ENCODE results near the gene TRMU. TPM values are rescaled to one million over a fixed set of nuclear protein-coding genes. Genes with fewer than 3 reads are reported as not detected.

The TRMU gene
- total and polyA plus RNA-seq, 4 donors, result 14.3 to 34.4 (median 18.6) TPM

- 92% methylated on average over 35 of the region's 35 CpGs for WGBS
- Histone ChIP-seq H3K9me3 (ENCODE audit: control insufficient read depth in 4 of 4, low read length in 3 of 4) (no peaks in the 10 kb centered on the region), H3K27ac (ENCODE audit: low read depth in 1 of 2, low read length in 2 of 2) (no peak overlapping the region), H3K36me3 (ENCODE audit: control insufficient read depth in 4 of 4, insufficient read depth in 3 of 4, low read depth in 1 of 4, low read length in 3 of 4) (peaks cover 0 to 9% (median 3%) of the 10 kb centered on the region in 4 donors), H3K4me3 (ENCODE audit: low read depth in 1 of 3, low read length in 3 of 3) (no peak overlapping the region), H3K9ac (ENCODE audit: low read depth in 1 of 2, low read length in 2 of 2) (no peak overlapping the region), H3K4me1 (ENCODE audit: control insufficient read depth in 4 of 4, insufficient read depth in 4 of 4, low read length in 3 of 4) (peaks cover 9 to 27% (median 18%) of the 10 kb centered on the region in 4 donors), H3K27me3 (ENCODE audit: control insufficient read depth in 4 of 4, insufficient read depth in 4 of 4, low read length in 3 of 4) (no peaks in the 10 kb centered on the region)
- TF ChIP-seq MAX (IDR thresholded peaks at IDR 0.05) (no peak), ATF3 (IDR thresholded peaks at IDR 0.05) (no peak), RXRA (IDR thresholded peaks at IDR 0.05) (no peak), SP1 (IDR thresholded peaks at IDR 0.05) (no peak), REST (IDR thresholded peaks at IDR 0.05) (no peak), HNF4G (IDR thresholded peaks at IDR 0.05) (no peak), FOXA2 (IDR thresholded peaks at IDR 0.05) (no peak)
- DNase-seq (ENCODE audit: low spot score), result no peak
Measured at GRCh38 chr22:46363611-46364321, 28.3 kb downstream of the TRMU start.

- Histone ChIP-seq H3K27ac (ENCODE audit: low read depth in 1 of 2, low read length in 2 of 2) (no peak overlapping the region), H3K9me3 (ENCODE audit: control insufficient read depth in 4 of 4, low read length in 3 of 4) (no peaks in the 10 kb centered on the region), H3K36me3 (ENCODE audit: control insufficient read depth in 4 of 4, insufficient read depth in 3 of 4, low read depth in 1 of 4, low read length in 3 of 4) (peaks cover 0 to 4% (median 2%) of the 10 kb centered on the region in 4 donors), H3K9ac (ENCODE audit: low read depth in 1 of 2, low read length in 2 of 2) (no peak overlapping the region), H3K4me1 (ENCODE audit: control insufficient read depth in 4 of 4, insufficient read depth in 4 of 4, low read length in 3 of 4) (peaks cover 12 to 35% (median 24%) of the 10 kb centered on the region in 4 donors), H3K27me3 (ENCODE audit: control insufficient read depth in 4 of 4, insufficient read depth in 4 of 4, low read length in 3 of 4) (no peaks in the 10 kb centered on the region), H3K4me3 (ENCODE audit: low read depth in 1 of 3, low read length in 3 of 3) (no peak overlapping the region)
- TF ChIP-seq RAD21 (IDR thresholded peaks at IDR 0.05) (no peak), FOXA2 (IDR thresholded peaks at IDR 0.05) (no peak), ZBTB33 (IDR thresholded peaks at IDR 0.05) (no peak), YY1 (IDR thresholded peaks at IDR 0.05) (no peak), TAF1 (conservative IDR thresholded peaks at IDR 0.05) (no peak)
- WGBS, result 92% methylated on average over 26 of the region's 26 CpGs
- no peak for DNase-seq (ENCODE audit: low spot score)
Measured at GRCh38 chr22:46364341-46365165, 29.0 kb downstream of the TRMU start.

All from liver (tissue), 9 donors.